ENCODE data around the gene UFD1.

The UFD1 gene

GRCh38 chr22:19419086-19419463 lies 59.9 kb downstream of the UFD1 start:
- no peak for DNase-seq

GRCh38 chr22:19412923-19413322 lies 66.1 kb downstream of the UFD1 start:
- no peak for DNase-seq

GRCh38 chr22:19412478-19412877 lies 66.5 kb downstream of the UFD1 start:
- DNase-seq: no peak

- DNase-seq: no peak
These were observed 67.3 kb downstream of the UFD1 start for GRCh38 chr22:19411690-19412045.

GRCh38 chr22:19410941-19411689 lies 67.9 kb downstream of the UFD1 start:
- DNase-seq: no peak

- no peak for DNase-seq
These were observed 71.1 kb downstream of the UFD1 start for GRCh38 chr22:19407649-19408606.

- DNase-seq: no peak
These were observed 72.1 kb downstream of the UFD1 start for GRCh38 chr22:19406846-19407245.

- DNase-seq: no peak
These were observed 72.6 kb downstream of the UFD1 start for GRCh38 chr22:19406281-19406811.

GRCh38 chr22:19405652-19406051 lies 73.3 kb downstream of the UFD1 start:
- no peak for DNase-seq

- DNase-seq: no peak
These were observed 73.9 kb downstream of the UFD1 start for GRCh38 chr22:19405133-19405532.

- no peak for DNase-seq
These were observed 74.3 kb downstream of the UFD1 start for GRCh38 chr22:19404676-19405075.

- DNase-seq: no peak
These were observed 76.3 kb downstream of the UFD1 start for GRCh38 chr22:19402642-19403191.

- no peak for DNase-seq
These were observed 77.5 kb downstream of the UFD1 start for GRCh38 chr22:19401483-19401882.

GRCh38 chr22:19400881-19401280 lies 78.1 kb downstream of the UFD1 start:
- DNase-seq: no peak
